HepG2 (cell line): ENCODE data around the gene EREG.

Source experiments
- CEBPB ChIP-seq: IDR thresholded peaks from 2 replicates; pipeline ENCODE4 v1.6.1; 2011; ENCODE audit warnings: low read depth, low read length, improper control_type of control experiment, borderline replicate concordance
- EP300 ChIP-seq, 3 experiments: sonication (generic) in 1 of 3; formaldehyde crosslinking in 1 of 3; IDR thresholded peaks; 2 replicates each; pipeline versions ENCODE4 v1.5.1 to v1.6.1; 2011 to 2020; ENCODE audit warnings: low read depth in 2 of 3, low read length in 2 of 3, borderline replicate concordance in 1 of 3, improper control_type of control experiment in 1 of 3, mild to moderate bottlenecking in 1 of 3, missing genetic modification reagents in 1 of 3, moderate library complexity in 1 of 3
- HINFP ChIP-seq: sonication (generic); formaldehyde crosslinking; IDR thresholded peaks from 2 replicates; pipeline ENCODE4 v1.4.0; 2020; ENCODE audit warnings: low read depth, mild to moderate bottlenecking, missing genetic modification reagents
- HMG20B ChIP-seq: conservative IDR thresholded peaks from 2 replicates; pipeline ENCODE4 v1.6.1; 2016; ENCODE audit warnings: missing genetic modification reagents, missing compliant biosample characterization
- POLR2A ChIP-seq, 2 experiments: IDR thresholded peaks; 2 replicates each; pipeline ENCODE4 v1.6.1; 2011; ENCODE audit warnings: low read depth in 2 of 2, low read length in 2 of 2, mild to moderate bottlenecking in 1 of 2, moderate library complexity in 1 of 2; ENCODE audit not compliant: insufficient read depth in 1 of 2
- POLR2AphosphoS5 ChIP-seq: IDR thresholded peaks from 2 replicates; pipeline ENCODE4 v1.6.1; 2012; ENCODE audit warnings: low read depth, low read length
- SETDB1 ChIP-seq: sonication (generic); formaldehyde crosslinking; IDR thresholded peaks from 2 replicates; pipeline ENCODE4 v1.5.1; 2020; ENCODE audit warnings: missing genetic modification reagents, mild to moderate bottlenecking, borderline replicate concordance
- TF ChIP-seq, protein P1 (sequence below): sonication (generic); formaldehyde crosslinking; IDR thresholded peaks from 2 replicates; pipeline ENCODE4 v1.5.0; 2020; ENCODE audit warnings: mild to moderate bottlenecking, missing genetic modification reagents, moderate library complexity
- TF ChIP-seq, protein P2 (sequence below), 2 experiments: sonication (generic) in 1 of 2; formaldehyde crosslinking in 1 of 2; IDR thresholded peaks; 2 replicates each; pipeline versions ENCODE4 v1.4.0 to v1.6.1; 2018 to 2020; ENCODE audit warnings: missing genetic modification reagents in 2 of 2, borderline replicate concordance in 1 of 2, low read depth in 1 of 2, mild to moderate bottlenecking in 1 of 2, missing biosample characterization in 1 of 2
- TF ChIP-seq, protein P3 (sequence below): sonication (generic); formaldehyde crosslinking; IDR thresholded peaks from 2 replicates; pipeline ENCODE4 v1.4.0; 2020; ENCODE audit warnings: mild to moderate bottlenecking, missing genetic modification reagents

DNA sequence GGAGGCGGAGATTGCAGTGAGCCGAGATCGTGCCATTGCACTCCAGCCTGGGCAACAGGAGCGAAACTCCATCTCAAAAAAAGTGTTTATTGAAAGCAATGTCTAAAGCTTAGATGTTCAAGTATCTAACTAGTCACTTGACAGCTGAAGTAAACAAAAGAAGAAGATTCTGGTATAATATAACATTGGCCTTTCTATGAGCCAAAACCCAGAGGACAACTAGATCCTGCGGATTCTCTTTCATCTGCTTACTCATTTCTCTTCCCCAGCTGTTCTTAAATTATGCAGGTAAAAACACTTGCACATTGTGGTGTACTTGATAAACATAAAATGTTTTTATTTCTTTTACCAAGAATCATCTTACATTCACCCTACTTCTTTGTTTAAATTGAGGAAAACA lies 55.9 kb downstream of the EREG start:
- TF ChIP-seq, protein P1, sequence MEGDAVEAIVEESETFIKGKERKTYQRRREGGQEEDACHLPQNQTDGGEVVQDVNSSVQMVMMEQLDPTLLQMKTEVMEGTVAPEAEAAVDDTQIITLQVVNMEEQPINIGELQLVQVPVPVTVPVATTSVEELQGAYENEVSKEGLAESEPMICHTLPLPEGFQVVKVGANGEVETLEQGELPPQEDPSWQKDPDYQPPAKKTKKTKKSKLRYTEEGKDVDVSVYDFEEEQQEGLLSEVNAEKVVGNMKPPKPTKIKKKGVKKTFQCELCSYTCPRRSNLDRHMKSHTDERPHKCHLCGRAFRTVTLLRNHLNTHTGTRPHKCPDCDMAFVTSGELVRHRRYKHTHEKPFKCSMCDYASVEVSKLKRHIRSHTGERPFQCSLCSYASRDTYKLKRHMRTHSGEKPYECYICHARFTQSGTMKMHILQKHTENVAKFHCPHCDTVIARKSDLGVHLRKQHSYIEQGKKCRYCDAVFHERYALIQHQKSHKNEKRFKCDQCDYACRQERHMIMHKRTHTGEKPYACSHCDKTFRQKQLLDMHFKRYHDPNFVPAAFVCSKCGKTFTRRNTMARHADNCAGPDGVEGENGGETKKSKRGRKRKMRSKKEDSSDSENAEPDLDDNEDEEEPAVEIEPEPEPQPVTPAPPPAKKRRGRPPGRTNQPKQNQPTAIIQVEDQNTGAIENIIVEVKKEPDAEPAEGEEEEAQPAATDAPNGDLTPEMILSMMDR (CRISPR knock-in tag) = no peak
- no peak for TF ChIP-seq CEBPB
- TF ChIP-seq HMG20B (CRISPR knock-in tag) = no peak
- no peak for TF ChIP-seq POLR2A (IDR thresholded peaks at IDR 0.05; ENCODE audit: insufficient read depth in 1 of 2, low read depth in 2 of 2, low read length in 2 of 2)
- TF ChIP-seq POLR2AphosphoS5 = no peak
- TF ChIP-seq, protein P2, sequence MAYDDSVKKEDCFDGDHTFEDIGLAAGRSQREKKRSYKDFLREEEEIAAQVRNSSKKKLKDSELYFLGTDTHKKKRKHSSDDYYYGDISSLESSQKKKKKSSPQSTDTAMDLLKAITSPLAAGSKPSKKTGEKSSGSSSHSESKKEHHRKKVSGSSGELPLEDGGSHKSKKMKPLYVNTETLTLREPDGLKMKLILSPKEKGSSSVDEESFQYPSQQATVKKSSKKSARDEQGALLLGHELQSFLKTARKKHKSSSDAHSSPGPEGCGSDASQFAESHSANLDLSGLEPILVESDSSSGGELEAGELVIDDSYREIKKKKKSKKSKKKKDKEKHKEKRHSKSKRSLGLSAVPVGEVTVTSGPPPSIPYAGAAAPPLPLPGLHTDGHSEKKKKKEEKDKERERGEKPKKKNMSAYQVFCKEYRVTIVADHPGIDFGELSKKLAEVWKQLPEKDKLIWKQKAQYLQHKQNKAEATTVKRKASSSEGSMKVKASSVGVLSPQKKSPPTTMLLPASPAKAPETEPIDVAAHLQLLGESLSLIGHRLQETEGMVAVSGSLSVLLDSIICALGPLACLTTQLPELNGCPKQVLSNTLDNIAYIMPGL (CRISPR knock-in tag; IDR thresholded peaks at IDR 0.05; ENCODE audit: borderline replicate concordance in 1 of 2, low read depth in 1 of 2) = no peak
- TF ChIP-seq HINFP (CRISPR knock-in tag) = no peak
- TF ChIP-seq EP300 (IDR thresholded peaks at IDR 0.05; ENCODE audit: low read depth in 2 of 2, low read length in 2 of 2) = no peak
- TF ChIP-seq EP300 (CRISPR knock-in tag; IDR thresholded peaks at IDR 0.05; ENCODE audit: borderline replicate concordance) = no peak
- no peak for TF ChIP-seq SETDB1 (CRISPR knock-in tag)
- TF ChIP-seq, protein P3, sequence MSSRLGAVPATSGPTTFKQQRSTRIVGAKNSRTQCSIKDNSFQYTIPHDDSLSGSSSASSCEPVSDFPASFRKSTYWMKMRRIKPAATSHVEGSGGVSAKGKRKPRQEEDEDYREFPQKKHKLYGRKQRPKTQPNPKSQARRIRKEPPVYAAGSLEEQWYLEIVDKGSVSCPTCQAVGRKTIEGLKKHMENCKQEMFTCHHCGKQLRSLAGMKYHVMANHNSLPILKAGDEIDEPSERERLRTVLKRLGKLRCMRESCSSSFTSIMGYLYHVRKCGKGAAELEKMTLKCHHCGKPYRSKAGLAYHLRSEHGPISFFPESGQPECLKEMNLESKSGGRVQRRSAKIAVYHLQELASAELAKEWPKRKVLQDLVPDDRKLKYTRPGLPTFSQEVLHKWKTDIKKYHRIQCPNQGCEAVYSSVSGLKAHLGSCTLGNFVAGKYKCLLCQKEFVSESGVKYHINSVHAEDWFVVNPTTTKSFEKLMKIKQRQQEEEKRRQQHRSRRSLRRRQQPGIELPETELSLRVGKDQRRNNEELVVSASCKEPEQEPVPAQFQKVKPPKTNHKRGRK (CRISPR knock-in tag) = no peak
